ENCODE data around the gene PCGF2.
"Not testable (repeated sequence)": the region's sequence is repeated elsewhere in the genome, so short reads cannot be mapped to it uniquely, and the experiment has no call there.

The PCGF2 gene

GRCh38 chr17:38733982-38734973, 13.9 kb downstream of the PCGF2 start:
- no peak for DNase-seq

- DNase-seq, result no peak
Observed at GRCh38 chr17:38733282-38733981, 14.7 kb downstream of the PCGF2 start.

GRCh38 chr17:38732376-38733281, 15.5 kb downstream of the PCGF2 start:
- no peak for DNase-seq

DNA sequence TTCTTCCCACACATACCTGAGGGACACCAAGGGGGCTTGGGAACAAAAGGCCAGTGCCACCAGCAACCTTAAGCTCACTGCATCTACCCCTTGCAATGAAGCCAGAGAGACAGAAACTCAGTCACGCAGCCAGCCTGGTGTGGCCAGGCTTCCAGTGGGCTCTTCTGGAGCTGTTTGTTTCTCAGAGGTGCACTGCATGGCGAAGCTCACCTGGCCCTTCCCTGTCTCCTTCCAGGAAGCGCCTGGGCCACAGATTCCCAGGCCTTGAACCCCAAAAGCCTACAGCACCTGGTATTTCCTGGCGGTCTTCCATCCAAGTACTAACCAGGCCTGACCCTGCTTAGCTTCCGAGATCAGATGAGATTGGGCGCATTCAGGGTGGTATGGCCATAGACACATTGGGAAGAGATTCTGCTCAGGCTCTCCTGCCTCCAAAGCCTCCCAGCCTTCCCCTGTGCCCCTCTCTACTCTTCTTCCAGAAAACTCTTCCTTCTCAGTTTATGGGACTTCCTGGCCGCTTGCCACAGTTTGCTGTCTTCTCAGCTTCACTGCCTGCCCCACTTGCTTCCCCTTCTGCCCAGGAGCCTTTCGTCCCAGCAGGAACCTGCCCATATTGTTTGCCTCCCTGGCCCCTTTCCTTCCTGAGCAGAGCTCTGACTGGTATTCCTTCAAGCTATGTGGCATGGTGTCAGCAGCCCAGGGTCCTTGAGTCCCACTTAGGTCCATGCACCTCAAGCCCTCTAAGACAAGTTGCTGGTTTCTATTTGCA, 16.4 kb downstream of the PCGF2 start:
- no peak for DNase-seq

GRCh38 chr17:38730526-38731379, 17.4 kb downstream of the PCGF2 start:
- peak; percentile 46 for DNase-seq

GRCh38 chr17:38729886-38730525, 18.1 kb downstream of the PCGF2 start, which contains the start of gene CISD3:
Gene CISD3 (plus strand): TSS chr17:38730341. CDS start chr17:38730359, 18 bp downstream.
- peak; percentile 83 for DNase-seq

GRCh38 chr17:38729368-38729885, 18.7 kb downstream of the PCGF2 start:
- DNase-seq, result no peak

GRCh38 chr17:38728290-38728831, 19.8 kb downstream of the PCGF2 start:
- DNase-seq, result no peak

GRCh38 chr17:38727736-38728135, 20.4 kb downstream of the PCGF2 start:
- no peak for DNase-seq

DNA sequence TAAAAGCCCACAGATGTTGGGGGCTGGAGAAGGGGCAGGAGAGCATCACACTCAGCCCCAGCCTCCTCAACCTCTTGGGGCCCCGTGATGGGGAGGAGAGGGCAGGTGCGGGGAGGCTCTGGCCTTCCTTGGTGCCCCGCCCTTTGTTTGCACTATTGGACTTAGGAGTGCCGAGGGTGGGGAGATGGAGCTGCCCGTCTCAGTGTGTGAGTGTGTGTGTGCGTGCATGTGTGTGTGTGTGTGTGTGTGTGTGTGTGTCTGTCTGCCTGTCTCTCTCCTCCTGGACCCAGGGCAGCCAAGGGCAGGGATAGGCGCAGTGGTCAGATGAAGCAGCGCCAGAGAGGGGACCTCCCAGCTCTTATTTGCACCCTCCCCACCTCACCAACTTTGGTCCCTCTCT, 22.0 kb downstream of the PCGF2 start:
- DNase-seq, result not testable (repeated sequence)

DNA sequence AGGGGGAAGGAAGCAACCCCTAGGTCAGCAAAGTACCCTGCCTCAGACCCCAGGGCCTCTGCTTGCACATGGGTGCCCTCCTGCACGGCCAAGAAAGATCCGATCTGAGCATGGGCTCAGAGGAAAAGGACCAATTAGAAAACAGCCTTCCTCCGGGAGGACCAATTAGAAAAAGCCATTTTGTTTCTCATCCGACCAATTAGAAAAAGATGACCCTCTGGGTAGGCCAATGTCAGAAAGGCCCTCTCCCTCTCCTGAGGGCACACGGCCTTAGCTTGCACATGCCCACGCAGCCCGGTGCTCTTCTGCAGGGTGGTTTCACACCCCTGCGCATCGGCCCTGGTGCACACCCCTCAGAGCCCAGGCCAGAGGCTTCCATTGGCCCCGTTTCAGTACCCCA, 23.1 kb downstream of the PCGF2 start:
- DNase-seq, result no peak

- no peak for DNase-seq
Observed at GRCh38 chr17:38724337-38724988, 23.7 kb downstream of the PCGF2 start.

DNA sequence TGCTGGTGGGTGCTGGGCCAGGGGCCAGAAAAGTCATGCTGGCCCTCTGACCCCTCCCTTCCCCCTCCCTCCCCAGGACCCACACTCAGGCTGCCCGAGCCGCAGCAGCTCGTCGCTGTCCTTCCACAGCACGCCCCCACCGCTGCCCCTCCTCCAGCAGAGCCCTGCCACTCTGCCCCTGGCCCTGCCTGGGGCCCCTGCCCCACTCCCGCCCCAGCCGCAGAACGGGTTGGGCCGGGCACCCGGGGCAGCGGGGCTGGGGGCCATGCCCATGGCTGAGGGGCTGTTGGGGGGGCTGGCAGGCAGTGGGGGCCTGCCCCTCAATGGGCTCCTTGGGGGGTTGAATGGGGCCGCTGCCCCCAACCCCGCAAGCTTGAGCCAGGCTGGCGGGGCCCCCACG, 26.3 kb downstream of the PCGF2 start:
- no peak for DNase-seq

- no peak for DNase-seq
Observed at GRCh38 chr17:38720941-38721340, 27.2 kb downstream of the PCGF2 start.

DNA sequence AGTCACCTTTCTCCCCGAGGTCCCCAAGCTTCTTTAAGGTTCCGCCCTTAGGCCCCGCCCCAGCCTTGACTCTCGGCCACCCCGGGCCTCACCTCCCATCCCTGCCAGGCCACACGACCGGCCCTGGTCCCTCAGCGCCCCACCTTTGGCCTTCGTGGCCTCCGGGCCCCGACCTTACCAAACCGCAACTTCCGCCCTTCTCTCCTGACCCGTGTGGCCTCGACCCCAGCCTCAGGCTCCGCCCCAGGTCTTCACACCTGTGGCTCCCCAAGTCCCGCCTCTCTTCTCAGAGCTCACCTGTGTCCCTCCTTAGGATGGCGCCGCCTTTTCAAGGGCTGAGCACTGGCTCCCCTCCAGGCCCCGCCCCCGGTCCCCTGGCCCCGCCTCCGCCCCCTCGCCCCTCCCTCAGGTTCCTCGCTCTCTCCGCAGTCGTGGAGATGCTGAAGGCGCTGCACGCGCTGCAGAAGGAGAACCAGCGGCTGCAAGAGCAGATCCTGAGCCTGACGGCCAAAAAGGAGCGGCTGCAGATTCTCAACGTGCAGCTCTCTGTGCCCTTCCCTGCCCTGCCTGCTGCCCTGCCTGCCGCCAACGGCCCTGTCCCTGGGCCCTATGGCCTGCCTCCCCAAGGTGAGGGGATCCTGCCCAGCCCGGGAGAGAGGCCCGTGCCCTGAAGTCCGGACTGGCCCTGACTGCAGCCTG, 28.0 kb downstream of the PCGF2 start:
- no peak for DNase-seq

DNA sequence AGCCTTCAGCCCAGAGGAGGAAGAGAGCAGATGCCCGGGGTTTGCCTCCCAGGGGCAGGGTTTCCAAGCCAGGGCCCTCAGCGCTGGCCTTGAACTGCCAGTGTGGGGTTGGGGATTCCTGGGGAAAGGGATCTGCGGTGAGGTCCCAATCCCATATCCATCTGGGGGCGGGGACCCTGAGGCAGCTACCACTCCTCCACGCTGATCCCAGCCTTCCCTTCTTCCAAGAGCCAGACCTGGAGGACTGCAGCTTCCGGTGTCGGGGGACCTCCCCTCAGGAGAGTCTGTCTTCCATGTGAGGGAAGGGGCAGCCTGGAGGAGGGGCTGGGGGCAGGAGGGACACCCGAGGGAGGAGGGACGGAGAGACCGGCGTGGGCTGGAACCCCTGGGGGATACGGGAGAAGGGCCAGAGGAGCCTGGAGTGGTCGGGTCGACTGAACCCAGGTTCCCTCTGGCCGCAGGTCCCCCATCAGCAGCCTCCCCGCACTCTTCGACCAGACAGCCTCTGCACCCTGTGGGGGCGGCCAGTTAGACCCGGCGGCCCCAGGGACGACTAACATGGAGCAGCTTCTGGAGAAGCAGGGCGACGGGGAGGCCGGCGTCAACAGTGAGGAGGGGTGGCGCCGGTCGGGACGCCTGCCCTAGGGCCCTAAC, 28.7 kb downstream of the PCGF2 start:
- DNase-seq, result no peak

- DNase-seq, result no peak
Observed at GRCh38 chr17:38717139-38717745, 30.9 kb downstream of the PCGF2 start.
